Measurements from ENCODE around the gene PDE11A.

DNA sequence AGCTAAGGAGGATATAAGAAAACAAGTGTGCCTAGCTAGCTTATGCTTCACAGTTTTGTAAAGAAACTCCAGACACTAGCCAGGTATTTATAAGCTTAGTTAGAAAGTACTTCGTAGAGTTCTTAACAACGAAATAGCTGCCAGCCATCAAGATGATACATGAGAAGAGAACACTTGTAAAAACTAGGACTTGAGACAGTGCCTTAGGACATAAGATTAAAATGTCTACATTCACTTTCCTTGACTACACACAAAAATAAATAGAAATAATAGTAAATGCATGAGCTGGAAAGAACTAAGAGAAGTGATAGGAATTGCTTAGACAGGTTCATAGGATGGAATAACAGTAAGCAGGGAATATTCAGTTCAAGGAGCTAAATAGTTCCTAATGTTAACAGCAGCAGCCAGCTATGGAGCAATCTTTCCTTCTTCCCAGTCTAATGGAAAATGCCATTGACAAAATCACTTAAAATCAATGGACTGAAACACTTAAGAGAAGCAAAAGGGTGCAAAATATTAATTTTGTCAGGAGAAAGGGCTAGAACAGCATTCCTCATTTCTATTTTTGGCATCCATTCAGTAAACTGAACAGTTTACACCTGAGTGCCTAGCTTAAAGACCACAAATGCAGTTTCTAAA, 186.6 kb downstream of the PDE11A start:
- TF ChIP-seq, protein P1, sequence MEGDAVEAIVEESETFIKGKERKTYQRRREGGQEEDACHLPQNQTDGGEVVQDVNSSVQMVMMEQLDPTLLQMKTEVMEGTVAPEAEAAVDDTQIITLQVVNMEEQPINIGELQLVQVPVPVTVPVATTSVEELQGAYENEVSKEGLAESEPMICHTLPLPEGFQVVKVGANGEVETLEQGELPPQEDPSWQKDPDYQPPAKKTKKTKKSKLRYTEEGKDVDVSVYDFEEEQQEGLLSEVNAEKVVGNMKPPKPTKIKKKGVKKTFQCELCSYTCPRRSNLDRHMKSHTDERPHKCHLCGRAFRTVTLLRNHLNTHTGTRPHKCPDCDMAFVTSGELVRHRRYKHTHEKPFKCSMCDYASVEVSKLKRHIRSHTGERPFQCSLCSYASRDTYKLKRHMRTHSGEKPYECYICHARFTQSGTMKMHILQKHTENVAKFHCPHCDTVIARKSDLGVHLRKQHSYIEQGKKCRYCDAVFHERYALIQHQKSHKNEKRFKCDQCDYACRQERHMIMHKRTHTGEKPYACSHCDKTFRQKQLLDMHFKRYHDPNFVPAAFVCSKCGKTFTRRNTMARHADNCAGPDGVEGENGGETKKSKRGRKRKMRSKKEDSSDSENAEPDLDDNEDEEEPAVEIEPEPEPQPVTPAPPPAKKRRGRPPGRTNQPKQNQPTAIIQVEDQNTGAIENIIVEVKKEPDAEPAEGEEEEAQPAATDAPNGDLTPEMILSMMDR (IDR thresholded peaks at IDR 0.05), result no peak
- TF ChIP-seq EP300 (IDR thresholded peaks at IDR 0.05) (no peak), POLR2AphosphoS5 (IDR thresholded peaks at IDR 0.05) (no peak), POLR2A (IDR thresholded peaks at IDR 0.05) (no peak)
